HepG2 (cell line): ENCODE data around the gene IARS2. TPM values are rescaled to one million over a fixed set of nuclear protein-coding genes. Genes with fewer than 3 reads are reported as not detected.

Source experiments
- CENPT ChIP-seq: sonication (generic); formaldehyde crosslinking; IDR thresholded peaks from 2 replicates; pipeline ENCODE4 v1.8.0; 2022; ENCODE audit warnings: low read depth, mild to moderate bottlenecking, moderate library complexity, missing genetic modification reagents
- CHD4 ChIP-seq: fragments of 200-600 bp; sonication (generic); IDR thresholded peaks from 2 replicates; pipeline ENCODE4 v1.7.0; 2017; ENCODE audit warnings: mild to moderate bottlenecking, low read length, borderline replicate concordance
- CREM ChIP-seq, 2 experiments: sonication (generic) in 1 of 2; formaldehyde crosslinking in 1 of 2; IDR thresholded peaks; 2 replicates each; pipeline versions ENCODE4 v1.4.0 to v1.6.1; 2016 to 2020; ENCODE audit warnings: antibody characterized with exemption in 1 of 2, mild to moderate bottlenecking in 1 of 2, missing genetic modification reagents in 1 of 2
- CTCF ChIP-seq: sonication (generic); formaldehyde crosslinking; IDR thresholded peaks from 2 replicates; pipeline ENCODE4 v1.5.0; 2020; ENCODE audit warnings: mild to moderate bottlenecking, missing genetic modification reagents, moderate library complexity
- DNMT1 ChIP-seq: sonication (generic); formaldehyde crosslinking; IDR thresholded peaks from 2 replicates; pipeline ENCODE4 v1.5.1; 2020; ENCODE audit warnings: mild to moderate bottlenecking, missing genetic modification reagents
- ELF4 ChIP-seq: sonication (generic); formaldehyde crosslinking; IDR thresholded peaks from 2 replicates; pipeline ENCODE4 v1.5.0; 2020; ENCODE audit warnings: missing genetic modification reagents, mild to moderate bottlenecking, moderate library complexity, borderline replicate concordance
- FOXA3 ChIP-seq: IDR thresholded peaks from 2 replicates; pipeline ENCODE4 v1.6.1; 2016; ENCODE audit warnings: missing genetic modification reagents, missing compliant biosample characterization
- JUND ChIP-seq: sonication (generic); formaldehyde crosslinking; IDR thresholded peaks from 2 replicates; pipeline ENCODE4 v1.8.0; 2022; ENCODE audit warnings: mild to moderate bottlenecking, missing genetic modification reagents
- KDM1A ChIP-seq: IDR thresholded peaks from 2 replicates; pipeline ENCODE4 v1.6.1; 2016; ENCODE audit warnings: missing compliant biosample characterization
- KMT2B ChIP-seq: IDR thresholded peaks from 2 replicates; pipeline ENCODE4 v1.6.1; 2016; ENCODE audit warnings: missing genetic modification reagents, missing compliant biosample characterization
- MXD4 ChIP-seq: IDR thresholded peaks from 2 replicates; pipeline ENCODE4 v1.6.1; 2016; ENCODE audit warnings: mild to moderate bottlenecking, missing biosample characterization, missing genetic modification reagents
- NFYB ChIP-seq: sonication (generic); formaldehyde crosslinking; IDR thresholded peaks from 2 replicates; pipeline ENCODE4 v1.4.0; 2020; ENCODE audit warnings: missing genetic modification reagents
- NPAS2 ChIP-seq: sonication (generic); formaldehyde crosslinking; IDR thresholded peaks from 2 replicates; pipeline ENCODE4 v1.8.0; 2022; ENCODE audit warnings: mild to moderate bottlenecking, missing genetic modification reagents, borderline replicate concordance
- RAD21 ChIP-seq: fragments of 450-650 bp; formaldehyde crosslinking; IDR thresholded peaks from 2 replicates; pipeline ENCODE4 v1.5.0; 2020; ENCODE audit warnings: mild to moderate bottlenecking
- RXRA ChIP-seq: sonication (generic); formaldehyde crosslinking; IDR thresholded peaks from 2 replicates; pipeline ENCODE4 v1.5.1; 2020; ENCODE audit warnings: missing genetic modification reagents
- SATB2 ChIP-seq: sonication (generic); formaldehyde crosslinking; IDR thresholded peaks from 2 replicates; pipeline ENCODE4 v1.5.0; 2020; ENCODE audit warnings: missing genetic modification reagents
- SNRNP70 ChIP-seq: fragments of 200-400 bp; formaldehyde crosslinking; IDR thresholded peaks from 2 replicates; pipeline ENCODE4 v1.6.1; 2017; ENCODE audit warnings: mild to moderate bottlenecking, low read depth, low read length, moderate library complexity
- TBP ChIP-seq: sonication (generic); formaldehyde crosslinking; IDR thresholded peaks from 2 replicates; pipeline ENCODE4 v1.5.0; 2020; ENCODE audit warnings: missing genetic modification reagents
- ZKSCAN1 ChIP-seq: fragments of 150-350 bp; IDR thresholded peaks from 2 replicates; pipeline ENCODE4 v1.6.1; 2014; ENCODE audit warnings: low read length
- ZNF350 ChIP-seq: sonication (generic); formaldehyde crosslinking; IDR thresholded peaks from 2 replicates; pipeline ENCODE4 v1.4.0; 2020; ENCODE audit warnings: mild to moderate bottlenecking, low read depth, missing genetic modification reagents, borderline replicate concordance
- ZNF484 ChIP-seq: sonication (generic); formaldehyde crosslinking; IDR thresholded peaks from 2 replicates; pipeline ENCODE4 v1.5.1; 2020; ENCODE audit warnings: mild to moderate bottlenecking, low read depth, missing genetic modification reagents, borderline replicate concordance
- ZNF776 ChIP-seq: sonication (generic); formaldehyde crosslinking; IDR thresholded peaks from 2 replicates; pipeline ENCODE4 v1.4.0; 2020; ENCODE audit warnings: mild to moderate bottlenecking, missing genetic modification reagents
- polyA plus RNA-seq, 8 experiments: library from polyadenylated mRNA; depleted of rRNA in 3 of 8; stranded (reverse) in 7 of 8; unstranded in 1 of 8; fragments of >200 nt; fragmentation: Illumina TruSeq in 4 of 8; extraction: Trizol in 4 of 8; gene quantifications; 2 replicates each; pipeline versions ENCODE4 v1.2.1 to v1.2.3, GENCODE V29; 2011 to 2016; ENCODE audit warnings: low read depth in 4 of 8, missing spikeins in 1 of 8, mixed read lengths in 1 of 8; ENCODE audit not compliant: insufficient read depth in 1 of 8
- total RNA-seq, 5 experiments: library from RNA; depleted of rRNA; stranded (reverse); fragments of >200 nt; fragmentation: Illumina TruSeq; extraction: Trizol; gene quantifications; 2 replicates each; pipeline ENCODE4 v1.2.3, GENCODE V29; 2016; ENCODE audit warnings: low read depth in 1 of 5
- TF ChIP-seq, protein P1 (sequence below): sonication (generic); formaldehyde crosslinking; IDR thresholded peaks from 2 replicates; pipeline ENCODE4 v1.4.0; 2020; ENCODE audit warnings: missing genetic modification reagents, low read depth, mild to moderate bottlenecking, borderline replicate concordance
- TF ChIP-seq, protein P2 (sequence below): sonication (generic); formaldehyde crosslinking; IDR thresholded peaks from 2 replicates; pipeline ENCODE4 v1.4.0; 2020; ENCODE audit warnings: missing genetic modification reagents
- TF ChIP-seq, protein P3 (sequence below): IDR thresholded peaks from 2 replicates; pipeline ENCODE4 v1.6.1; 2016

The IARS2 gene
- total and polyA plus RNA-seq, 2 of the 13 experiments (the other 11 are each of a cell fraction or from before 2014, with no cell fraction given) = 28.6 to 122 TPM

DNA sequence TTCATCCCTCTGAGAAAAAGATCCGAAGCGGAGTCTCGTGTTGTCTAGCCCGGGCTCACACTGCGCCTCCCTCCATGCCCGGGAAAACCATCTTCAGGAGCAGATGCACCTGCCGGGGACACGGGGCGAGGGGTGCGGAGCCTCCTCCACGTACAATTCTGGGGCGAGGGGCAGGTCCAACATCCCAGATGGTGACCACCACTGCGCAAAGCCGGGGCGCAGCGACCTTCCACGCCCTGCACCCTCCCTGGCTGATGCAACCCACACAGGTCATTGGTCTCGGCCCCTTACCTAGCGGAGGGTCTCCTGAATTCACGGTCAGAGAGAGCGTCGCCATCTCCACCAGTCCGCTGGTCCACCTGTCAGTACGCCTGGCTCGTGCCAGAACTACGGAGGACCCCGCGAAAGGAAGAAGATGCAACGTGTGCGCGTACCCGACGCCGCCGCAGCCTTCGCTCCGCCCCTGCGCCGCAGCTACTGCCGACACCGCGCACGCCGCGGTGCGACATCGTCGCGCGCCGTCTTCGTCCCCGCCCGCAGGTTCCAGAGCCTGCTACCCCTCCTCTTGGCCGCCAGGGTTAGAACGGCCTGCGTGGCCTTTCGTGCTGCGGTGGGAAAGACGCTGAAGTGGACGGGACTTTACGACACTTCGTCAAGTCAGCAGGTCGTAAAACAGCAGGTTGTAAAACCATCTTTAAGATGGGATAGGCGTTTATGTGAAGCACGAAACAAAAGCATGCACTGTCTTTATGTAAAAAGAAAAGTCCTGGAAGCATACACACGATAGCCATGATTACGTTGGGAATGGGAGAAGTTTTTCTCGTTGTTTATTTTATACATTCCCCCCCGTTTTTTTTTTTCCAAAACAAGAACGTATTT is 47.6 kb upstream of the IARS2 start, which contains the start of gene EPRS1 (continued):
- TF ChIP-seq NPAS2 (CRISPR knock-in tag) (no peak), ELF4 (CRISPR knock-in tag) (no peak), DNMT1 (CRISPR knock-in tag) (peak; percentile 64; the same call in 1 of the 2 replicates), ZKSCAN1 (no peak), MXD4 (CRISPR knock-in tag) (peak; percentile 91), JUND (CRISPR knock-in tag) (no peak), ZNF484 (CRISPR knock-in tag) (no peak), CENPT (CRISPR knock-in tag) (peak; percentile 73; the same call in 1 of the 2 replicates), ZNF350 (CRISPR knock-in tag) (peak; percentile 94), RAD21 (CRISPR knock-in tag) (peak; percentile 44; the same call in 1 of the 2 replicates), KDM1A (CRISPR knock-in tag) (peak; percentile 55; the same call in 1 of the 2 replicates), FOXA3 (peak; percentile 70), ZNF776 (CRISPR knock-in tag) (no peak; the same call in 1 of the 2 replicates), RXRA (CRISPR knock-in tag) (peak; percentile 78; the same call in 1 of the 2 replicates), SATB2 (CRISPR knock-in tag) (0 out of 2 replicates have a peak, but pooled peaks have one; percentile 21), NFYB (peak; percentile 34; the same call in 1 of the 2 replicates), TBP (CRISPR knock-in tag) (no peak), CHD4 (no peak), CREM (IDR thresholded peaks at IDR 0.05) (peak; percentile 73), CREM (CRISPR knock-in tag; IDR thresholded peaks at IDR 0.05) (peak; percentile 60; the same call in 1 of the 2 replicates), SNRNP70 (no peak), CTCF (CRISPR knock-in tag) (peak; percentile 87), KMT2B (CRISPR knock-in tag) (peak; percentile 99)
- TF ChIP-seq, protein P1, sequence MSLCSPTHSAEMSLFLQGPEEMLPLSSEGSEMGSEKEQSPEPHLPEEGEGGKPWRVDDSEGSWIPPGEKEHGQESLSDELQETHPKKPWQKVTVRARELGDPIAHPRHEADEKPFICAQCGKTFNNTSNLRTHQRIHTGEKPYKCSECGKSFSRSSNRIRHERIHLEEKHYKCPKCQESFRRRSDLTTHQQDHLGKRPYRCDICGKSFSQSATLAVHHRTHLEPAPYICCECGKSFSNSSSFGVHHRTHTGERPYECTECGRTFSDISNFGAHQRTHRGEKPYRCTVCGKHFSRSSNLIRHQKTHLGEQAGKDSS (CRISPR knock-in tag) = no peak; the same call in 1 of the 2 replicates
- TF ChIP-seq, protein P2, sequence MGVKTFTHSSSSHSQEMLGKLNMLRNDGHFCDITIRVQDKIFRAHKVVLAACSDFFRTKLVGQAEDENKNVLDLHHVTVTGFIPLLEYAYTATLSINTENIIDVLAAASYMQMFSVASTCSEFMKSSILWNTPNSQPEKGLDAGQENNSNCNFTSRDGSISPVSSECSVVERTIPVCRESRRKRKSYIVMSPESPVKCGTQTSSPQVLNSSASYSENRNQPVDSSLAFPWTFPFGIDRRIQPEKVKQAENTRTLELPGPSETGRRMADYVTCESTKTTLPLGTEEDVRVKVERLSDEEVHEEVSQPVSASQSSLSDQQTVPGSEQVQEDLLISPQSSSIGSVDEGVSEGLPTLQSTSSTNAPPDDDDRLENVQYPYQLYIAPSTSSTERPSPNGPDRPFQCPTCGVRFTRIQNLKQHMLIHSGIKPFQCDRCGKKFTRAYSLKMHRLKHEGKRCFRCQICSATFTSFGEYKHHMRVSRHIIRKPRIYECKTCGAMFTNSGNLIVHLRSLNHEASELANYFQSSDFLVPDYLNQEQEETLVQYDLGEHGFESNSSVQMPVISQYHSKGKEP = 0 out of 2 replicates have a peak, but pooled peaks have one; percentile 31
- TF ChIP-seq, protein P3, sequence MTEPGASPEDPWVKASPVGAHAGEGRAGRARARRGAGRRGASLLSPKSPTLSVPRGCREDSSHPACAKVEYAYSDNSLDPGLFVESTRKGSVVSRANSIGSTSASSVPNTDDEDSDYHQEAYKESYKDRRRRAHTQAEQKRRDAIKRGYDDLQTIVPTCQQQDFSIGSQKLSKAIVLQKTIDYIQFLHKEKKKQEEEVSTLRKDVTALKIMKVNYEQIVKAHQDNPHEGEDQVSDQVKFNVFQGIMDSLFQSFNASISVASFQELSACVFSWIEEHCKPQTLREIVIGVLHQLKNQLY (CRISPR knock-in tag) = peak; percentile 46
